Cardiac muscle cell (in vitro differentiated cells and primary cell): Measurements from ENCODE around the gene SMARCE1. TPM values are rescaled to one million over a fixed set of nuclear protein-coding genes. Genes with fewer than 3 reads are reported as not detected.

Experiments
- DNase-seq, 2 donors: peaks; one replicate each; pipeline versions ENCODE4 v3.0.0 to v3.0.0-alpha.2; 2010 to 2017; ENCODE audit warnings: low read depth in 1 of 2, low spot score in 1 of 2
- H3K27ac ChIP-seq: fragments of 200-600 bp; sonication (generic); 2 replicates; pipeline ENCODE4 v1.5.1; 2016
- H3K27me3 ChIP-seq: fragments of 200-600 bp; sonication (generic); 2 replicates; pipeline ENCODE4 v1.6.0; 2016; ENCODE audit warnings: control low read depth
- H3K36me3 ChIP-seq: fragments of 200-600 bp; sonication (generic); 2 replicates; pipeline ENCODE4 v1.5.1; 2016; ENCODE audit warnings: control low read depth
- H3K4me1 ChIP-seq: fragments of 200-600 bp; sonication (generic); 2 replicates; pipeline ENCODE4 v1.8.1; 2017; ENCODE audit warnings: low read depth, mild to moderate bottlenecking, mixed run types
- H3K4me3 ChIP-seq: fragments of 200-600 bp; sonication (generic); 2 replicates; pipeline ENCODE4 v1.5.1; 2016; ENCODE audit warnings: mild to moderate bottlenecking
- H3K9me3 ChIP-seq: fragments of 200-600 bp; sonication (generic); 2 replicates; pipeline ENCODE4 v1.5.1; 2017; ENCODE audit warnings: low read depth, mild to moderate bottlenecking, control low read depth
- CTCF ChIP-seq: IDR thresholded peaks from 2 replicates; pipeline ENCODE4 v1.5.1; 2012; ENCODE audit warnings: low read depth, mild to moderate bottlenecking, low read length
- polyA plus RNA-seq: library from polyadenylated mRNA; unstranded; fragments of >200 nt; fragmentation: Nextera tagmentation; extraction: Ambion mirVana; gene quantifications from 2 replicates; pipeline ENCODE4 v1.2.1, GENCODE V29; 2016
- total RNA-seq: library from RNA; depleted of rRNA; stranded (reverse); fragments of >200 nt; gene quantifications from 2 replicates; pipeline ENCODE4 v1.2.3, GENCODE V29; 2016

Gene SMARCE1
- total and polyA plus RNA-seq, 2 experiments from 2014 or later, result 192 to 195 TPM

GRCh38 chr17:40687106-40687505 lies 39.5 kb upstream of the SMARCE1 start:
- Histone ChIP-seq H3K27ac (no peak overlapping the region), H3K4me1 (no peaks in the 10 kb centered on the region), H3K36me3 (no peaks in the 10 kb centered on the region), H3K4me3 (no peak overlapping the region), H3K9me3 (no peaks in the 10 kb centered on the region), H3K27me3 (no peaks in the 10 kb centered on the region)
- no peak for DNase-seq
- TF ChIP-seq CTCF, result no peak

DNA sequence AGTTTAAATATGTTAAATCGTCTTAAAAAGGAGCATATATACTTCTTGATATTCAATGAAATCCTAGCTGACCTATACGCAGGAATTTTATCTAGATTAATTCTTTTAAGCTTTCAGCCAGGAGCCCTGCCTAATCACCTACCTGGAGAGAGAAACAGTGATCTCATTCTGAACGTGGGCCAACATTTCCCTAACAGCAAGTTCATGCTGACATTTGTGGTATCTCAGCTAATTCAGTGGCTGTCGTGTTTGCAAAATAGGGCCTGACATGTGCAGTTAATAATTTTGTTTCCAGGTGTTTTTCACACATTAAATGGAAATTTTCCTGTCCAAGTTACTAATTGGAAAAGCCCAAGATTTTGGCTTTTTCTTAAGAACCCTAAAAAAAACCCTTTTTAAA lies 38.6 kb upstream of the SMARCE1 start:
- Histone ChIP-seq H3K36me3 (no peaks in the 10 kb centered on the region), H3K4me1 (no peaks in the 10 kb centered on the region), H3K4me3 (no peak overlapping the region), H3K9me3 (no peaks in the 10 kb centered on the region), H3K27me3 (no peaks in the 10 kb centered on the region), H3K27ac (no peak overlapping the region)
- TF ChIP-seq CTCF, result no peak
- DNase-seq, result no peak

GRCh38 chr17:40680998-40681397 lies 33.4 kb upstream of the SMARCE1 start:
- H3K4me1 ChIP-seq, result no peaks in the 10 kb centered on the region
- no peaks in the 10 kb centered on the region for H3K36me3 ChIP-seq
- no peak for DNase-seq
- no peak overlapping the region for H3K4me3 ChIP-seq
- no peaks in the 10 kb centered on the region for H3K27me3 ChIP-seq
- no peak overlapping the region for H3K27ac ChIP-seq
- no peaks in the 10 kb centered on the region for H3K9me3 ChIP-seq
- no peak for TF ChIP-seq CTCF

GRCh38 chr17:40679523-40679907 lies 31.9 kb upstream of the SMARCE1 start:
- no peak for TF ChIP-seq CTCF
- Histone ChIP-seq H3K27ac (no peak overlapping the region), H3K36me3 (no peaks in the 10 kb centered on the region), H3K9me3 (no peaks in the 10 kb centered on the region), H3K4me1 (no peaks in the 10 kb centered on the region), H3K4me3 (no peak overlapping the region), H3K27me3 (no peaks in the 10 kb centered on the region)
- no peak for DNase-seq

GRCh38 chr17:40678902-40679522 lies 31.4 kb upstream of the SMARCE1 start:
- H3K27me3 ChIP-seq, result no peaks in the 10 kb centered on the region
- no peaks in the 10 kb centered on the region for H3K9me3 ChIP-seq
- no peaks in the 10 kb centered on the region for H3K4me1 ChIP-seq
- no peak for DNase-seq
- TF ChIP-seq CTCF, result no peak
- no peaks in the 10 kb centered on the region for H3K36me3 ChIP-seq
- H3K27ac ChIP-seq, result no peak overlapping the region
- H3K4me3 ChIP-seq, result no peak overlapping the region
